ENCODE results near the gene CTTNBP2. TPM values are rescaled to one million over a fixed set of nuclear protein-coding genes. Genes with fewer than 3 reads are reported as not detected.

Gene CTTNBP2
- polyA plus RNA-seq, 1 donor from 2014 or later: 53.5 TPM

DNA sequence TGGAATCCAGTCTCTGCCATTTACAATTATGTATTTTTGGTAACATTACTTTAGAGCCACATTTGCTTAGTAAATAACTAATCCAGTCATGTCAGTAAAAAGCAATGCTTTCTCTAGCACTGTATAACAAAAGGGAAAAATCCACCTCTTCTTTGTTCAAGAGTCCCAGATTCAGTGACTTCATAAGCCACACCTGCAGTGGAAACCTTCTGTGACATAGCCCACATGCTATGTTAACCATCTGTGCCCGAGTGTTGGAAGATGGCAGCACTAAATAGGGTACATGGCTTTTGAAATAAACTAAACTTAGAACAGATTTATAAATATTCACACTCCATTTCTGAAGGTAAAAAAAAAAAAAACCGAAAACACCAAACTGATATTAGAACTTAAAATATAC lies 83.0 kb downstream of the CTTNBP2 start:
- H3K4me3 ChIP-seq (ENCODE audit: low read length): no peak overlapping the region
- TF ChIP-seq MXI1 (conservative IDR thresholded peaks at IDR 0.05; ENCODE audit: poor library complexity, severe bottlenecking) (no peak), TAF1 (IDR thresholded peaks at IDR 0.05; ENCODE audit: low read depth) (no peak), EZH2 (IDR thresholded peaks at IDR 0.05; ENCODE audit: borderline replicate concordance, insufficient read depth, low read length, poor library complexity, severe bottlenecking) (no peak), RAD21 (conservative IDR thresholded peaks at IDR 0.05) (no peak), EP300 (conservative IDR thresholded peaks at IDR 0.05; ENCODE audit: poor library complexity, severe bottlenecking) (no peak), SMC3 (conservative IDR thresholded peaks at IDR 0.05; ENCODE audit: poor library complexity) (no peak), POLR2AphosphoS5 (IDR thresholded peaks at IDR 0.05) (no peak)
- TF ChIP-seq, protein P1, sequence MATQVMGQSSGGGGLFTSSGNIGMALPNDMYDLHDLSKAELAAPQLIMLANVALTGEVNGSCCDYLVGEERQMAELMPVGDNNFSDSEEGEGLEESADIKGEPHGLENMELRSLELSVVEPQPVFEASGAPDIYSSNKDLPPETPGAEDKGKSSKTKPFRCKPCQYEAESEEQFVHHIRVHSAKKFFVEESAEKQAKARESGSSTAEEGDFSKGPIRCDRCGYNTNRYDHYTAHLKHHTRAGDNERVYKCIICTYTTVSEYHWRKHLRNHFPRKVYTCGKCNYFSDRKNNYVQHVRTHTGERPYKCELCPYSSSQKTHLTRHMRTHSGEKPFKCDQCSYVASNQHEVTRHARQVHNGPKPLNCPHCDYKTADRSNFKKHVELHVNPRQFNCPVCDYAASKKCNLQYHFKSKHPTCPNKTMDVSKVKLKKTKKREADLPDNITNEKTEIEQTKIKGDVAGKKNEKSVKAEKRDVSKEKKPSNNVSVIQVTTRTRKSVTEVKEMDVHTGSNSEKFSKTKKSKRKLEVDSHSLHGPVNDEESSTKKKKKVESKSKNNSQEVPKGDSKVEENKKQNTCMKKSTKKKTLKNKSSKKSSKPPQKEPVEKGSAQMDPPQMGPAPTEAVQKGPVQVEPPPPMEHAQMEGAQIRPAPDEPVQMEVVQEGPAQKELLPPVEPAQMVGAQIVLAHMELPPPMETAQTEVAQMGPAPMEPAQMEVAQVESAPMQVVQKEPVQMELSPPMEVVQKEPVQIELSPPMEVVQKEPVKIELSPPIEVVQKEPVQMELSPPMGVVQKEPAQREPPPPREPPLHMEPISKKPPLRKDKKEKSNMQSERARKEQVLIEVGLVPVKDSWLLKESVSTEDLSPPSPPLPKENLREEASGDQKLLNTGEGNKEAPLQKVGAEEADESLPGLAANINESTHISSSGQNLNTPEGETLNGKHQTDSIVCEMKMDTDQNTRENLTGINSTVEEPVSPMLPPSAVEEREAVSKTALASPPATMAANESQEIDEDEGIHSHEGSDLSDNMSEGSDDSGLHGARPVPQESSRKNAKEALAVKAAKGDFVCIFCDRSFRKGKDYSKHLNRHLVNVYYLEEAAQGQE (IDR thresholded peaks at IDR 0.05; ENCODE audit: borderline replicate concordance): no peak
- TF ChIP-seq, protein P2, sequence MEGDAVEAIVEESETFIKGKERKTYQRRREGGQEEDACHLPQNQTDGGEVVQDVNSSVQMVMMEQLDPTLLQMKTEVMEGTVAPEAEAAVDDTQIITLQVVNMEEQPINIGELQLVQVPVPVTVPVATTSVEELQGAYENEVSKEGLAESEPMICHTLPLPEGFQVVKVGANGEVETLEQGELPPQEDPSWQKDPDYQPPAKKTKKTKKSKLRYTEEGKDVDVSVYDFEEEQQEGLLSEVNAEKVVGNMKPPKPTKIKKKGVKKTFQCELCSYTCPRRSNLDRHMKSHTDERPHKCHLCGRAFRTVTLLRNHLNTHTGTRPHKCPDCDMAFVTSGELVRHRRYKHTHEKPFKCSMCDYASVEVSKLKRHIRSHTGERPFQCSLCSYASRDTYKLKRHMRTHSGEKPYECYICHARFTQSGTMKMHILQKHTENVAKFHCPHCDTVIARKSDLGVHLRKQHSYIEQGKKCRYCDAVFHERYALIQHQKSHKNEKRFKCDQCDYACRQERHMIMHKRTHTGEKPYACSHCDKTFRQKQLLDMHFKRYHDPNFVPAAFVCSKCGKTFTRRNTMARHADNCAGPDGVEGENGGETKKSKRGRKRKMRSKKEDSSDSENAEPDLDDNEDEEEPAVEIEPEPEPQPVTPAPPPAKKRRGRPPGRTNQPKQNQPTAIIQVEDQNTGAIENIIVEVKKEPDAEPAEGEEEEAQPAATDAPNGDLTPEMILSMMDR (IDR thresholded peaks at IDR 0.05; ENCODE audit: poor library complexity, severe bottlenecking): no peak
- H3K4me2 ChIP-seq (ENCODE audit: low read length): no peak overlapping the region
- no peak overlapping the region for H2AFZ ChIP-seq (ENCODE audit: low read depth, low read length)
- H3K27me3 ChIP-seq (ENCODE audit: insufficient read depth, low read depth, low read length): no peaks in the 10 kb centered on the region
- no peak overlapping the region for H3K27ac ChIP-seq (ENCODE audit: low read length)
- H4K20me1 ChIP-seq (ENCODE audit: insufficient read depth): no peaks in the 10 kb centered on the region
- no peak overlapping the region for H3K9ac ChIP-seq (ENCODE audit: low read length)
- H3K9me3 ChIP-seq (ENCODE audit: low read length): no peaks in the 10 kb centered on the region
- no peaks in the 10 kb centered on the region for H3F3A ChIP-seq (ENCODE audit: insufficient read depth, low read length, poor library complexity, severe bottlenecking)
- peaks cover 15% of the 10 kb centered on the region for H3K36me3 ChIP-seq (ENCODE audit: insufficient read depth, low read length)
- no peaks in the 10 kb centered on the region for H3K79me2 ChIP-seq (replicated peaks; ENCODE audit: insufficient read depth, low read length)
- no peaks in the 10 kb centered on the region for H3K9me2 ChIP-seq (ENCODE audit: insufficient read depth, low read length)

DNA sequence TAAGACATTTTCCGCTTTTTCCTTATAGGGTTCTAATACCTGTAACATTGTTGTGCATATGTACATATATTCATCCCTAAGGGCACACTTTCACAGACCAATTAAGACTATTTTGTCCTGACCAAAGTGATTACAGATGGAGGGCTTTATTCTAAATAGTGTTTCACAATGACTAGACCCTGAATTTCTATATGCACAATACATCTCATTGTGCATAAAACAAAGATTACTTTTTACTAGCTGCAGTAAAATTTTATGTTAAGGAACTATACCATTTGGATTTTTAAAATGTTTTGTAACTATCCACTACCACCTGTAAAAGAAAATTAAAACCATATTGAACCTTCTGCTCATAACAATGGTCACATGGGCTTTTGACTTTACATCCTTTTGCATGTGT lies 87.8 kb downstream of the CTTNBP2 start:
- H3K9me2 ChIP-seq (ENCODE audit: insufficient read depth, low read length): no peaks in the 10 kb centered on the region
- no peak overlapping the region for H3K4me2 ChIP-seq (ENCODE audit: low read length)
- H3K4me3 ChIP-seq (ENCODE audit: low read length): no peak overlapping the region
- H3K9me3 ChIP-seq (ENCODE audit: low read length): no peaks in the 10 kb centered on the region
- H2AFZ ChIP-seq (ENCODE audit: low read depth, low read length): no peak overlapping the region
- no peaks in the 10 kb centered on the region for H4K20me1 ChIP-seq (ENCODE audit: insufficient read depth)
- no peaks in the 10 kb centered on the region for H3K79me2 ChIP-seq (replicated peaks; ENCODE audit: insufficient read depth, low read length)
- no peak overlapping the region for H3K9ac ChIP-seq (ENCODE audit: low read length)
- no peak for TF ChIP-seq EZH2 (IDR thresholded peaks at IDR 0.05; ENCODE audit: borderline replicate concordance, insufficient read depth, low read length, poor library complexity, severe bottlenecking)
- TF ChIP-seq TAF1 (IDR thresholded peaks at IDR 0.05; ENCODE audit: low read depth): no peak
- TF ChIP-seq SMC3 (conservative IDR thresholded peaks at IDR 0.05; ENCODE audit: poor library complexity): no peak
- TF ChIP-seq, protein P2 (IDR thresholded peaks at IDR 0.05; ENCODE audit: poor library complexity, severe bottlenecking): no peak
- no peak for TF ChIP-seq EP300 (conservative IDR thresholded peaks at IDR 0.05; ENCODE audit: poor library complexity, severe bottlenecking)
- no peak for TF ChIP-seq POLR2AphosphoS5 (IDR thresholded peaks at IDR 0.05)
- TF ChIP-seq, protein P1 (IDR thresholded peaks at IDR 0.05; ENCODE audit: borderline replicate concordance): no peak
- TF ChIP-seq RAD21 (conservative IDR thresholded peaks at IDR 0.05): no peak
- no peak for TF ChIP-seq MXI1 (conservative IDR thresholded peaks at IDR 0.05; ENCODE audit: poor library complexity, severe bottlenecking)
- H3K27me3 ChIP-seq (ENCODE audit: insufficient read depth, low read depth, low read length): no peaks in the 10 kb centered on the region
- no peak overlapping the region for H3K27ac ChIP-seq (ENCODE audit: low read length)
- H3K36me3 ChIP-seq (ENCODE audit: insufficient read depth, low read length): no peaks in the 10 kb centered on the region
- H3F3A ChIP-seq (ENCODE audit: insufficient read depth, low read length, poor library complexity, severe bottlenecking): no peaks in the 10 kb centered on the region
